Transverse colon (tissue), 3 donors: Measurements from ENCODE around the gene SOX1.

ENCODE experiments used
- CTCF ChIP-seq, 5 experiments: fragments of 200-600 bp in 3 of 5; fragments of 450-650 bp in 2 of 5; sonication (generic) in 3 of 5; IDR thresholded peaks; 1 replicate in 2 of 5; 2 replicates in 3 of 5; pipeline ENCODE4 v1.5.1; 2016 to 2017; ENCODE audit warnings: antibody characterized with exemption in 5 of 5, inconsistent platforms in 3 of 5, mild to moderate bottlenecking in 2 of 5, moderate library complexity in 1 of 5
- POLR2A ChIP-seq: fragments of 450-650 bp; IDR thresholded peaks from one replicate; pipeline ENCODE4 v1.6.1; 2016; ENCODE audit warnings: antibody characterized with exemption, mild to moderate bottlenecking, moderate library complexity

- TF ChIP-seq CTCF (IDR thresholded peaks at IDR 0.05) = no peak
- no peak for TF ChIP-seq POLR2A
Measured at GRCh38 chr13:112078216-112078615, 11.3 kb downstream of the SOX1 start.
